ENCODE measurements around the gene PNPLA5. TPM values are rescaled to one million over a fixed set of nuclear protein-coding genes. Genes with fewer than 3 reads are reported as not detected.
A peak's percentile ranks its signal among the peaks of the same experiment; 100 is the strongest.

Gene PNPLA5, protein sequence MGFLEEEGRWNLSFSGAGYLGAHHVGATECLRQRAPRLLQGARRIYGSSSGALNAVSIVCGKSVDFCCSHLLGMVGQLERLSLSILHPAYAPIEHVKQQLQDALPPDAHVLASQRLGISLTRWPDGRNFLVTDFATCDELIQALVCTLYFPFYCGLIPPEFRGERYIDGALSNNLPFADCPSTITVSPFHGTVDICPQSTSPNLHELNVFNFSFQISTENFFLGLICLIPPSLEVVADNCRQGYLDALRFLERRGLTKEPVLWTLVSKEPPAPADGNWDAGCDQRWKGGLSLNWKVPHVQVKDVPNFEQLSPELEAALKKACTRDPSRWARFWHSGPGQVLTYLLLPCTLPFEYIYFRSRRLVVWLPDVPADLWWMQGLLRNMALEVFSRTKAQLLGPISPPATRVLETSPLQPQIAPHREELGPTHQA
- not detected in 2 replicates for total RNA-seq (2021)
- percentile 9 among the genes with signal in this experiment for Bru-seq, nascent RNA
- BruChase-seq, experiment 1, labeled RNA remaining after a 2-hour chase, result percentile 5 among the genes with signal in this experiment
- BruChase-seq, experiment 2, labeled RNA remaining after a 6-hour chase, result percentile 10 among the genes with signal in this experiment
- long read RNA-seq, result 0 reads

DNA sequence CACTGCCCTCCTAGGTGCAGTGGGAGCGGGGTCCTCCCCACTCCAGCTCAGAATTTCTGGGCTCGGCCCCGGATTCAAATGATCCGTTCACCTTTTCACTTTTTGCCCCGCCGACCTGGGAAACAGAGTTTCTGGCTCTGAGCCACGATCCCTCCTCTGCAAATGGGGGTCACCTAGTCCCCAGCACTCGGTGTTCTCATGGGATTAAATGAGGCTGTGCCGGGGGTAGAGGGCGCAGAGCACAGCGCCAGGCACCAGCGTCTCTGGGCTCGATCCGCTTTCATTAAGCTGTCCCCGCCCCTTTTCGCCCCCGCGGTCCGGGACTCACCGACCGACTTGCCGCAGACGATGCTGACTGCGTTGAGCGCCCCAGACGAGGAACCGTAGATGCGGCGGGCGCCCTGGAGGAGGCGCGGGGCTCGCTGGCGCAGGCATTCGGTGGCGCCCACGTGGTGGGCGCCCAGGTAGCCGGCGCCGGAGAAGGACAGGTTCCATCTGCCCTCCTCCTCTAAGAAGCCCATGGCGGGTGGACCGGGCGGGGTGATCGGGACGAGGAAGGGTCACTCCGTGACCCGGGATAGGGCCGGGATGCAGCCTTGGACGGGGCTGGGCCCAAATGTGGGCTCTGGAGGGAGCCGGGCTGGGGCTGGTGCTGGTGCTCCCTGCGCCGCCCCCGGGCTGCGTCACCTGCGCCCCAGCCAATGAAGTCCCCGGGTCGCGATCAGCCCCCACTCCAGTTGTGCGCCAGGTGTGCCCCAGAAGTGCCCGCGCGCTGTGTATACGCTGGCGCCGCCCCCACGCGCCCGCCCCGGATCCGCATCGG is at the start of gene PNPLA5:
PNPLA5 (minus strand) TSS at position 654 of the 823 bp plus-strand sequence; CDS start at position 521, 133 bp downstream.
- Histone ChIP-seq H3K9me2 (ENCODE audit: insufficient read depth) (no peaks in the 10 kb centered on the region), H3K27me3 (ENCODE audit: insufficient read depth, low read depth) (peaks cover 26% of the 10 kb centered on the region; the same call in 1 of the 2 replicates), H2AFZ (no peak within 1 kb of the TSS), H3K4me2 (no peak within 1 kb of the TSS), H3K36me3 (ENCODE audit: low read depth) (no peaks in the 10 kb centered on the region), H3K4me3 (no peak within 1 kb of the TSS), H3K9me3 (ENCODE audit: insufficient read depth, low read depth) (no peaks in the 10 kb centered on the region), H4K20me1 (ENCODE audit: insufficient read depth) (no peaks in the 10 kb centered on the region), H3K27ac (no peak within 1 kb of the TSS), H3K4me1 (replicated peaks; ENCODE audit: insufficient read depth) (0 out of 2 replicates have a peak, but pooled peaks cover 5% of the 10 kb centered on the region), H3F3A (ENCODE audit: insufficient read depth, low read depth) (no peaks in the 10 kb centered on the region), H3K79me2 (ENCODE audit: low read depth) (no peaks in the 10 kb centered on the region)
- no TSS peak for BruUV-seq (replicated peaks)
- intact Hi-C loops (cut with micrococcal nuclease; ENCODE audit: unreplicated experiment), result no loop called here
- no peak for TF ChIP-seq EZH2 (IDR thresholded peaks at IDR 0.05; ENCODE audit: low read depth)
- TF ChIP-seq, protein P1, sequence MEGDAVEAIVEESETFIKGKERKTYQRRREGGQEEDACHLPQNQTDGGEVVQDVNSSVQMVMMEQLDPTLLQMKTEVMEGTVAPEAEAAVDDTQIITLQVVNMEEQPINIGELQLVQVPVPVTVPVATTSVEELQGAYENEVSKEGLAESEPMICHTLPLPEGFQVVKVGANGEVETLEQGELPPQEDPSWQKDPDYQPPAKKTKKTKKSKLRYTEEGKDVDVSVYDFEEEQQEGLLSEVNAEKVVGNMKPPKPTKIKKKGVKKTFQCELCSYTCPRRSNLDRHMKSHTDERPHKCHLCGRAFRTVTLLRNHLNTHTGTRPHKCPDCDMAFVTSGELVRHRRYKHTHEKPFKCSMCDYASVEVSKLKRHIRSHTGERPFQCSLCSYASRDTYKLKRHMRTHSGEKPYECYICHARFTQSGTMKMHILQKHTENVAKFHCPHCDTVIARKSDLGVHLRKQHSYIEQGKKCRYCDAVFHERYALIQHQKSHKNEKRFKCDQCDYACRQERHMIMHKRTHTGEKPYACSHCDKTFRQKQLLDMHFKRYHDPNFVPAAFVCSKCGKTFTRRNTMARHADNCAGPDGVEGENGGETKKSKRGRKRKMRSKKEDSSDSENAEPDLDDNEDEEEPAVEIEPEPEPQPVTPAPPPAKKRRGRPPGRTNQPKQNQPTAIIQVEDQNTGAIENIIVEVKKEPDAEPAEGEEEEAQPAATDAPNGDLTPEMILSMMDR (conservative IDR thresholded peaks at IDR 0.05), result no peak
- POLR2A ChIA-PET (ENCODE audit: unreplicated experiment), result no interaction called here
- no peak for DNase-seq
- CTCF ChIA-PET, result no interaction called here

DNA sequence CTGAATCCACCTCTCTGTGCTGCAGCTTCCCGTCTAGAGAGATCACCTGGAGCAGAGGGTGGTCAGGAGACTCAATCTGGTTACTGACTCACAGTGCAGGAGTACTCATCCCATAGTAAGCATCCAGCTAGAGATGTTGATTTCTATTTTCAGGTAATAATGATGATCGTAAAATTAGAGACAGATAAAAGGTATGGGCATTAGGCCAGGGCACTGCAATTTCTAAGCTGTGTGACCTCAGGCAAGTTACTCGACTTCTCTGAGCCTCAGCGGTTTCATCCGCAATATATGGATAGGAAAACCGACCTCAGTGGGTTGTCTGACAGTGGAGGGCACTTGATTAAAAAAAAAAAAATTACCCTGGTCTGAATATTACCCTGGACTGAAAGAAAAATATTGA is 49.6 kb upstream of the PNPLA5 start:
- intact Hi-C loops (cut with micrococcal nuclease; ENCODE audit: unreplicated experiment), result no loop called here
- ChIA-PET POLR2A (ENCODE audit: unreplicated experiment) (interaction anchor here (0.5 kb wide), 1 partner anchor 11 kb away, joined by 3 read pairs; no protein-coding TSS in a partner anchor), CTCF (interaction anchor here (0.7 to 0.8 kb wide), 2 partner anchors 16 to 941 kb away, joined by 3 to 4 read pairs; no protein-coding TSS in a partner anchor)
- BruUV-seq (replicated peaks), result no TSS peak
- no peaks in the 10 kb centered on the region for H3K79me2 ChIP-seq (ENCODE audit: low read depth)
- H3K4me1 ChIP-seq (replicated peaks; ENCODE audit: insufficient read depth), result no peaks in the 10 kb centered on the region
- H3K27ac ChIP-seq, result no peak overlapping the region
- H3K4me3 ChIP-seq, result no peak overlapping the region
- no peak overlapping the region for H3K4me2 ChIP-seq
- H2AFZ ChIP-seq, result no peak overlapping the region
- no peaks in the 10 kb centered on the region for H3K27me3 ChIP-seq (ENCODE audit: insufficient read depth, low read depth)
- H3K9me3 ChIP-seq (ENCODE audit: insufficient read depth, low read depth), result no peaks in the 10 kb centered on the region
- H3K9me2 ChIP-seq (ENCODE audit: insufficient read depth), result no peaks in the 10 kb centered on the region
- no peak for DNase-seq
- peaks cover 9% of the 10 kb centered on the region; the same call in 1 of the 2 replicates for H4K20me1 ChIP-seq (ENCODE audit: insufficient read depth)
- H3F3A ChIP-seq (ENCODE audit: insufficient read depth, low read depth), result no peaks in the 10 kb centered on the region; the same call in 1 of the 2 replicates
- no peak for TF ChIP-seq EZH2 (IDR thresholded peaks at IDR 0.05; ENCODE audit: low read depth)
- TF ChIP-seq, protein P1 (conservative IDR thresholded peaks at IDR 0.05), result no peak
- H3K36me3 ChIP-seq (ENCODE audit: low read depth), result peaks cover 12% of the 10 kb centered on the region; the same call in 1 of the 2 replicates

DNA sequence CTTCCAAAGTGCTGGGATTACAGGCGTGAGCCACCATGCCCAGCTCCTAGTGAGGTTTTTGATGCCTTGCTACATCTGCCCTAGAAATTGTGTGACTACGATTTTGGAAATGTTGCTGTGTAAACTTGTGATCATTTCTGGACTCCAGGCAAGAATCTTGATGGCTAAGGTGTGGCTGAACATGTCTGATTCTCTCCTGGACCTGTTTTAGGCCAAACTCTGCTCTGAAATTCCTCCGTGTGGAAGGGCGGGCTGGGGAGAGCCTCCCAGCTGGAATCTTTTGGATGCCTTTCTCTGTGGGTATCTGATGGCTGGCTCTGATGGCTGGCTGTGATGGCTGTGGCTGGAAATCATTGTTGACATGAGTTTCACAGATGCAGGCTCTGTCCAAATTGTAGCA is 40.0 kb upstream of the PNPLA5 start:
- Histone ChIP-seq H3K79me2 (ENCODE audit: low read depth) (no peaks in the 10 kb centered on the region), H3K4me3 (no peak overlapping the region), H3K9me2 (ENCODE audit: insufficient read depth) (no peaks in the 10 kb centered on the region), H3K36me3 (ENCODE audit: low read depth) (no peaks in the 10 kb centered on the region), H2AFZ (no peak overlapping the region), H3K27ac (no peak overlapping the region), H3K4me1 (replicated peaks; ENCODE audit: insufficient read depth) (no peaks in the 10 kb centered on the region), H4K20me1 (ENCODE audit: insufficient read depth) (no peaks in the 10 kb centered on the region; the same call in 1 of the 2 replicates), H3K4me2 (no peak overlapping the region), H3F3A (ENCODE audit: insufficient read depth, low read depth) (no peaks in the 10 kb centered on the region; the same call in 1 of the 2 replicates), H3K9me3 (ENCODE audit: insufficient read depth, low read depth) (no peaks in the 10 kb centered on the region), H3K27me3 (ENCODE audit: insufficient read depth, low read depth) (no peaks in the 10 kb centered on the region)
- ChIA-PET CTCF (no interaction called here), POLR2A (ENCODE audit: unreplicated experiment) (no interaction called here)
- no TSS peak for BruUV-seq (replicated peaks)
- DNase-seq, result no peak
- TF ChIP-seq, protein P1 (conservative IDR thresholded peaks at IDR 0.05), result no peak
- TF ChIP-seq EZH2 (IDR thresholded peaks at IDR 0.05; ENCODE audit: low read depth), result no peak
- intact Hi-C loops (cut with micrococcal nuclease; ENCODE audit: unreplicated experiment), result no loop called here
